ENCODE data around the gene FILIP1L. TPM values are rescaled to one million over a fixed set of nuclear protein-coding genes. Genes with fewer than 3 reads are reported as not detected.

The FILIP1L gene
- total RNA-seq, 1 donor from 2014 or later, result 1.1 TPM

DNA sequence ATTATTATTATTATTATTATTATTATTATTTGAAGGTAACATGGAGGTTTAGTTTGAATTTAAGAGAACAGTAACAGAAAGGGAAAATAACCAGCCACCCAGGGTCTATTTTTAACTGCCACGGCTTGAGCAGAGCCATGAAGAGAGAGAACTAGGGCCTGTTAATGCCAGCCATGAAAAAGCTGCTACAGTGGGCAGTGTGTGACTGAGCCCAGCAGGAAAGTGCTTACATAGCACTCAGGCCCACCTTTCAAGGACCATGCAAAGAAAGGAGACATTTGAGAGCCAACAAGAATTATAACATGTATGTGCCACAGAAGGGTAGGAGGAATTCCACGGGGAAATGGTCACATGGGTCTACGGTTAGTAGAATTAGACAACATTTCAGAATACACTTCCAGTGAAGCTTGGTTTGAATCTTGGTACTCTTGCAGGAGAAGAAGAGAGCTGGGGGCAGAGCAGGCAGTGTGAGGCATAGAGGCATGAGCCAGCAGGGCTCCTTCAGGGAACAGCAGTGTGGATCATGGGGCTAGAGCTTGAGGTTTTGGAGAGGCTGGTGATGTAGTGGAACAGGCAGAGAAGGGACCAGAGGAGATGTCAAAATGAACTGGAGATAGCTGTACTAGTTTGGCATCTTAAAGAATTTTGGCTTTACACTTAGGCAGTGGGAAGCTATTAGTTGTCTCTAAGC, 155.9 kb downstream of the FILIP1L start:
- Histone ChIP-seq H3K36me3 (ENCODE audit: control insufficient read depth, insufficient read depth, low read length) (no peaks in the 10 kb centered on the region), H3K4me3 (ENCODE audit: low read depth, low read length) (no peak overlapping the region), H3K27me3 (ENCODE audit: control insufficient read depth, insufficient read depth, low read length) (no peaks in the 10 kb centered on the region)
- DNase-seq (ENCODE audit: low read depth), result no peak
- no peak for FAIRE-seq
- no peak for TF ChIP-seq CTCF (IDR thresholded peaks at IDR 0.05; ENCODE audit: insufficient read depth, low read length, severe bottlenecking)

GRCh38 chr3:99957151-99957796, 157.0 kb downstream of the FILIP1L start:
- no peaks in the 10 kb centered on the region for H3K36me3 ChIP-seq (ENCODE audit: control insufficient read depth, insufficient read depth, low read length)
- no peak for TF ChIP-seq CTCF (IDR thresholded peaks at IDR 0.05; ENCODE audit: insufficient read depth, low read length, severe bottlenecking)
- no peaks in the 10 kb centered on the region for H3K27me3 ChIP-seq (ENCODE audit: control insufficient read depth, insufficient read depth, low read length)
- no peak overlapping the region for H3K4me3 ChIP-seq (ENCODE audit: low read depth, low read length)
- FAIRE-seq (no peak), DNase-seq (ENCODE audit: low read depth) (no peak)

GRCh38 chr3:99955773-99956562, 158.3 kb downstream of the FILIP1L start:
- H3K36me3 ChIP-seq (ENCODE audit: control insufficient read depth, insufficient read depth, low read length), result no peaks in the 10 kb centered on the region
- H3K27me3 ChIP-seq (ENCODE audit: control insufficient read depth, insufficient read depth, low read length), result no peaks in the 10 kb centered on the region
- no peak overlapping the region for H3K4me3 ChIP-seq (ENCODE audit: low read depth, low read length)
- TF ChIP-seq CTCF (IDR thresholded peaks at IDR 0.05; ENCODE audit: insufficient read depth, low read length, severe bottlenecking), result no peak
- DNase-seq (ENCODE audit: low read depth), result no peak
- FAIRE-seq, result no peak

DNA sequence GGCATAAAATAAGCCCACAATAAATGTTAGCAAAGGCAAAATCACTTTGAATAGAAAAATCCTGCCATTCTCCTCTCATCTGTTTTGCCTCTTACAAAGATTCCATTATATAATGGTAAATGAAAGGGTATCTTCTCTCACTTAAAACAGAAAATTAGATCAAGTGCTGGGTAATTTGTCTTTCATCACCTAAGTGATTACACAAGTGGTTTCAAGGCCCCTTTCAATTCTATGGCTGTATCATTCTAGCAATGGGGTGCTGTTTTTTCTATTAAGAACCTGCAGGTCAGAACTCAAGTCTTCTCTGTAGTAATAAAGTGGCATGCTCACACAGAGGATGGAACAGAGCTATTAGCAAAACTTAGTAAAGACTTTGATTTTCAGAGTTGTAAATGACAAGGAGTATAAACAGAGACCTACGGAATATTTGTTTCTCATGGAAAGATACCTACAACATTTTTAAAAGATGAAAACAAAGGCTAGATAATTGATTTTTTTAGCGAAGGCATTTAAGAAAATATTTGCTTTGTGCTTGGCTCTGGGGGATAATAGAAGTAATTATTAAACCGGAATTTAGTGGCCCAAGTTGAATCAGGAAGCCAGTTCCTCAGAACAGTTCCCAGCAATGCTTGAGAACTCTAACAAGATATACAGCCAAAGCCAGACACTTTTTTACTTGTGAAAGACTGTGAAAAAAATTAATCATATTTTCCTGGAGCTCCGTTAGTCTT, 159.2 kb downstream of the FILIP1L start:
- H3K27me3 ChIP-seq (ENCODE audit: control insufficient read depth, insufficient read depth, low read length), result no peaks in the 10 kb centered on the region
- no peak overlapping the region for H3K4me3 ChIP-seq (ENCODE audit: low read depth, low read length)
- H3K36me3 ChIP-seq (ENCODE audit: control insufficient read depth, insufficient read depth, low read length), result no peaks in the 10 kb centered on the region
- FAIRE-seq, result no peak
- no peak for TF ChIP-seq CTCF (IDR thresholded peaks at IDR 0.05; ENCODE audit: insufficient read depth, low read length, severe bottlenecking)
- no peak for DNase-seq (ENCODE audit: low read depth)

DNA sequence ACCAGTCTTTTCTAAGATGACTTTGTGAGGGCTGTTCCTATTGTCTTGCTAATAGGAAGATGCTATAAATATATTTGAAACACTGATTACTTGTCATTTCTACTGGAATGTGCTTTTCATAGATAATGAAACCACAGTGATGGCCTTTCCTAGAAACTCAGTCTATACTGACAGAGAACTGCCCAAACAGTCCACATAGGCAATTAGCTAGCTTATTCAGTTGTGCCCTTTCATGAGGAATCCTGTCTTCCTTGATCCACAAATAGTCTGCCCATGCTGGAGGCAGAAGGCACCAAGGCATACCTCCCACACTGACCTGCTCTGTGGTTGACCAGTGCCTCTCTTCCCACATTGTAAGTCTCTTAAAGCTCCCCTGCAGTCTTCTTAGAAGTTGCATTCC, 160.7 kb downstream of the FILIP1L start:
- FAIRE-seq, result no peak

More for the DNA sequence above, 160.7 kb downstream of the FILIP1L start:
- no peaks in the 10 kb centered on the region for H3K27me3 ChIP-seq (ENCODE audit: control insufficient read depth, insufficient read depth, low read length)
- no peak for DNase-seq (ENCODE audit: low read depth)
- H3K4me3 ChIP-seq (ENCODE audit: low read depth, low read length), result no peak overlapping the region
- no peaks in the 10 kb centered on the region for H3K36me3 ChIP-seq (ENCODE audit: control insufficient read depth, insufficient read depth, low read length)
- no peak for TF ChIP-seq CTCF (IDR thresholded peaks at IDR 0.05; ENCODE audit: insufficient read depth, low read length, severe bottlenecking)
